ENCODE results near the gene SRC.

The SRC gene

GRCh38 chr20:37435607-37436006 is 89.7 kb downstream of the SRC start:
- no peak for DNase-seq

- no peak for DNase-seq
Measured at GRCh38 chr20:37436527-37437186, 90.7 kb downstream of the SRC start.

GRCh38 chr20:37437676-37438075 is 91.7 kb downstream of the SRC start:
- no peak for DNase-seq

DNA sequence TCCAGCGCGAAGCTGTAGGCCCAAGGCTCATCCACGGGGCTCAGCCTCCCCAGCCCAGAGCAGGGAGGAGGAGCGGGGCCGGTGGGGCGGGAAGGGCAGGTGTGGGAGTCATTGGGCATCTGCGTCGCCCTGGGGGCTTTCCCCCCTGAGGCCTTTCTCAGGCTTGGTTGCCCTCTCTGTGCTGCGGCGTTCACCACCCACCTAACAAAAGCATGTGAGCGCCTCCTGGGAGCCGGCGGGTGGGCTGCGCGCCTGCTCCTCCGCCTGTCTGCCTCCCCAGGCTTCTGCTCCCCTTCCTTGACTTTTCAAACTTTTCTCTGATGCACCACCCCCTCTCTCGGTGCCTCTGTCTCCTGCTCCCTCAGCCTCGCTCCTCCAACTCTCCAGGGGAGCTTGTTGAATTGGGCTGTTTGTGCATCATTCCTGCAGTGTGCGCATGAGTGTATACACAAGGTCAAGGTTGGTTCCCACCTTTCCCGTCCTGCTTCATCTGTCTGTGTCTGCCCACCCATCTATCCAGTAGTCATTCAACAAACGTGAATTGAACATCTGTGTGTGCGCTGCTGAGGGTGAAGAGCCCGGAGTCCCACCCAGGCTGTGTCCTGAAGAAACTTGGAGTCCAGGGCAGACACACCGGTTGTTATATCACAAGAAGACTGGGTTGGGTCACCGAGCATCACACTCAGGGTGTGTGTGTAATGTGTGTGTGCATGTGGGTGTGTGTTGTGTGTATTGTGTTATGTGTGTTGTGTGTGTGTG is 92.7 kb downstream of the SRC start:
- no peak for DNase-seq

DNA sequence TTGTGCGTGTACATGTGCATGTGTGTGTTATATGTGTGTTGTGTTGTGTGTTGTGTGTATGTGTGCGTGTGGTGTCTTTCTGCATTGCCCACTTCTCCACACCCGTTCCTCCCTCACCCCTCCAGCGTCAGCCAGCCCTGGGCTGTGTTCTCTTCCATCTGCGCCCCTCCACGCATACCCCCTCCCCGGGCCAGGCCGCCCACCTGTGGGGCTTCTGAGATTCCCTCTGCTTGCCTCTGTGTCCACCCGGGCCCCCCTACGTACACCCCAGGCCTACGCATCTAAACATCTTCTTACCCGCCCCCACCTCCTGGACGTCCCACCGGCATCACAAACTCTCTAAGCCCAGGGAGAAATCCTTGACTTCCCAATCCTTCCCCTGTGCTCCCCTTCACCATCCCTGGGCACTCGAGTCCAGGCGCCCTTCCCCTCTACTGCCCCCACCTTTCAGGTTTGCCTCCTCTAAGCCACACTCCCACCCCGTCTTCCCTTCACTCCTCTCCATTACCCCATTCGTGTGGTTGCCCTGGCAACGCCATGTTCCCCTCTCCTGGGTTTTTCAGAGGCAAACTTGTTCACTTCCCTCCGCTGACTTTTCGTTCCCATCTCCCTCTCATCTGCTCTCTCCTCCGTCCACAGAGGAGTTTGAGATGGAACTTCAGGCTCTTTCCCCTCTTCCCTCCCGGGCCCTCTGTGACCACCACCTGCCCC is 93.4 kb downstream of the SRC start:
- DNase-seq: no peak

- DNase-seq: no peak
Measured at GRCh38 chr20:37441023-37441422, 95.1 kb downstream of the SRC start.

DNA sequence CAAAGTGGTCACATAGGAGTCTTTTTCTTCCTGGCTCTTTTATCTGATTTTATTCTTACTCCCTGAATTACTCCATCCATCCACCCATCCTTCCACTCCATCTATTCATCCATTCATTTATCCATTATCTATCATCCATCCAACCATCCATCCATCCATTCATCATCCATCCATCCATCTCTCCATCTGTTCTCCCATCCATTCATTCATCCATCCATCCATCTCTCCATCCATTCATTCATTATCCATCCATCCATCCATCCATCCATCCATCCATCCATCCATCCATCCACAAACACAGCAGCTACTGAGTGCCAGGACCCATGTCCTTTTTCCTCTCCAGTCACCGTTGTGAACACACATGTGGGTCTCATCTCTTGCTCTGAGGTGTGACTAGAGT is 96.6 kb downstream of the SRC start:
- DNase-seq: no peak

- DNase-seq: no peak
Measured at GRCh38 chr20:37442986-37443385, 97.0 kb downstream of the SRC start.

GRCh38 chr20:37443596-37443995 is 97.7 kb downstream of the SRC start:
- no peak for DNase-seq

- no peak for DNase-seq
Measured at GRCh38 chr20:37445041-37445440, 99.1 kb downstream of the SRC start.

DNA sequence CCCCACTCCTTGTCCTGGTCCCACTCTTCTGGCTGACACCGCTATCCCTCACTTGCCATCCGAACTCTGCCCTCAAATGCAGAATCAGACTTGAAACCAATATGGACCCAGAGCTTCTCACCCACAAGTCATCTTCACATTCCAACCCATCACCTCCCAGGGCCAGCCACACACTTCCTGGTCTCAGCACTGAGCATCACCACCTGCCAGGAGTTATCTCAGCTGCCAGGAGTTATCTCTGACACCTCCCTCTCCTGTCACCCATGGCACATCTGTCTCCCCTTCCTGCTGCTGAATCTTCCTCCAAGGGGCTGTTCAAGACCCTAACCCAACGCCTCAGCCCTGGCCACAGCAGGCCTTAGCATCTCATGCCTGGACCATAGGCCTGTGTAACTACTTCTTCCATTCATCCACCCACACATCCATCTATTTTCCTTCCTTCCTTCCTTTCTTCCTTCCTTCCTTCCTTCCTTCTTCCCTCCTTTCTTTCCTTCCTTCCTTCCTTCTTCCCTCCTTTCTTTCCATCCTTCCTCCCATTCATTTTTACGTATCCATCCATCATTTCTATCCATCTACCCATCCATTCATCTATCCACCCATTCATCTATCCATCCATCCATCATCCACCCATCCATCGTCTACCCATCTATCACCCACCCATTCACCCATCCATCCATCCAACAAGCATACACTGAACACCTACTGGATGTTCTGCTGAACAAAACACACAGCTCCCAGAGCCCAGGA is 100.5 kb downstream of the SRC start:
- no peak for DNase-seq

DNA sequence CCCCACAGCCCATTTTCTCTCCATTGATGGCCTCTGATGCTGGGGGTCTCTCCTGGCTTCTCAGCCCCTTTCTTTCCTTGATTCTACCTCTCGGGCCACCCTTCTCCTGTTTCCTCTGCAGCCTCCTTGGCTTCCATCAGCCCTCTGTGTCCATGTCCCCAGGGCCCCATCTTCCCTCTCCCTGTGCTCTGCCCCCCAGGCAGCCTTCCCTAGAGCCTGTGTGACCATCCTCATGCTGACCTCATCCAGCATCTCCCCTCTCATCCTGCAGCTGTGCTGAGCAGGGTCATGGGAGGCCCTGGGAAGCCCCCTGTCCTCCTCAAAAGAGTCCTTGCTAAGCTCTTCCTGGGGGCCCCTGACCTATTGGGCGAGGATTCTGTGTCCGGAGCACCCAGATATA is 101.7 kb downstream of the SRC start:
- no peak for DNase-seq

- DNase-seq: no peak
Measured at GRCh38 chr20:37449276-37449675, 103.3 kb downstream of the SRC start.

DNA sequence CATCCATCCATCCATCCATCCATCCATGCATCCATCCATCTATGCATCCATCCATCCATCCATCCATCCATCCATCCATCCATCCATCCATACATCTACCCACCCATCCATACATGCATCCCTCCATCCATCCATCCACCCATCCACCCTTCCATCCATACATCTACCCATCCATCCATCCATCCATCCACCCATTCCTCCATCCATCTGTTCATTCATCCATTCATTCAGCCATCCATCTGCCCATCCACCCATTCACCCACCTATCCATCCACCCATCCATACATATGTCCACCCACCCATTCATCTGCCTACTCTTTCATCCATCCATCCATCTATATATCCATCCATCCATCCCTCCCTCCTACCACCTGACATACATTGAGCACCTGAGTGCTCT is 104.4 kb downstream of the SRC start:
- no peak for DNase-seq

DNA sequence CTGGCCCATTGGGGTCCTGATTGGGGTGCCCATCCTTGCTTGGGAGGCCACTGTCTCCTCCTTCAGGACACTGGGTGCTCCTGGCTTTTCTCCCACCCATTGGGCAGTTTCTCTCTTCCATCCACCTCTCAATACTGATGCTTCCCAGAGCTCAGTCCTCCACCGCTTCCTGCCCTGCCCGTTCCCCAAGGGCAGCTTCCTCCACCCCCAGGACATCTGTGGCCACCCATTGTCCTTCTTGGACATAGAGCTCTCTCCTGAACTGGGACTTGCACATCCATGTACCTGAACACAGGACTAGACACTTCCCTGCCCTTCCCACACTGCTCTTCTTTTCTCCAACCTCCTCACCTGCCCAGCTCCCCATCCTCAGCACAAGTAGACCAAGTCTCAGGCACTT is 105.7 kb downstream of the SRC start:
- no peak for DNase-seq

- no peak for DNase-seq
Measured at GRCh38 chr20:37452236-37452635, 106.3 kb downstream of the SRC start.

- DNase-seq: no peak
Measured at GRCh38 chr20:37453288-37453687, 107.3 kb downstream of the SRC start.

- no peak for DNase-seq
Measured at GRCh38 chr20:37453836-37454235, 107.9 kb downstream of the SRC start.

DNA sequence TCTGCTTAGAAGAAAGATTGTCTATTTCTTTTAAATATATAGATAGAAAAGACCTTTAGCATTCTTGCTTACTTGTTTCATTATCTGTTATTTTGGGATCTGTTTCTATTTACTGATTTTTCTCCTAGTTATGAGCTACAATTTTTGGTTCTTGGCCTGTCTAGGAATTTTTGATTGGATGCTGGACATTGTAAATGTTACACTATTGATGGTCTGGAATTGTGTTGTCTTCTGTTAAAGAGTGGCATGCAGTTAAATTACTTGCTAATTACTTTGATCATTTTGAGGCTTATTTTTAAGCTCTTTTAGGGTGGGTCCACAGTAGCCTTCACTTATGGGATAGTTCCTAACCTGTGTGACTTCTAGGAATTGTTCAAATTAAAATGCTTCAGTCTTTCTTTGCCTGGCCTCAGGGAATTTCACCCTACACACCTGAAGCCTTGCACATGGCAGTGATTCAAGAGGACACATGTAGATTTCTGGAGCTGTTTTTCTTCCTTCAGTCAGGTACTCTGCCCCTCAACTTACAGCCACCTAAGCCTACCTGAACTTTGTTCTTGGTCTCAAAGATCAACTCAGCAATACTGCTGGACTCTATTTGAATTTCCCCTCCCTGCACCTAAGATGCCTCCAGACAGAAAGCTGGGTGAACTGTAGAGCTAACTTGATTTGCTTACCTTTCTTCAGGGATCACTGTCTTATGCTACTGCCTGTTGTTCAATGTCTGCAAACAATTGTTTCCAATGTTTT is 108.9 kb downstream of the SRC start:
- DNase-seq: no peak

Measured in hematopoietic multipotent progenitor cell treated with erythropoietin and hydrocortisone succinate and interleukin-3 and kit ligand, for 8 days (in vitro differentiated cells).